Stimulated activated CD4-positive, alpha-beta T cell treated with anti-CD3 and anti-CD28 coated beads, Interleukin-2, amount 100 ng/mL, for 24 hours (primary cell): Measurements from ENCODE around the gene ZNF219.

Source experiments
- DNase-seq, 2 donors: peaks; one replicate each; pipeline ENCODE4 v3.0.0-alpha.2; 2020

The ZNF219 gene

GRCh38 chr14:21084998-21085853, 13.2 kb downstream of the ZNF219 start:
- DNase-seq = no peak

DNA sequence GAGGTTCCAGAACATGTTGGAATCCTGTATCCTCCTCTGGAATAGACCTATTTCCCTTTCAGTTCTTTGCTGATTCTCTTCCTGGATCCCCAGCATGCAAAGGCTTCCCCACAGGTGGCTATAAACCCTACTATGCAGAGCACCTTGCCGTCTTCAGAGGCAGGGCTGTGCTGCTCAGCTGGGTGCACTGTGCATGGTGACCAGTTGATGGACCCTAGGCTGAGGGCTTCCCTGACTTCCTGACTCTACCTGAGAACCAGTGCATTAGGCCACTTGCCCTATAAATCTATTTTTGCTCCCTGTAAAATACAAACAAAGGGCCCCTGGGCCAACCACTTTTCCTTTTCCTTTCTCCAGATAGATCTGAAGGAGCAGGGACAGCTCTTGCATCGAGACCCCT, 14.1 kb downstream of the ZNF219 start:
- no peak for DNase-seq

DNA sequence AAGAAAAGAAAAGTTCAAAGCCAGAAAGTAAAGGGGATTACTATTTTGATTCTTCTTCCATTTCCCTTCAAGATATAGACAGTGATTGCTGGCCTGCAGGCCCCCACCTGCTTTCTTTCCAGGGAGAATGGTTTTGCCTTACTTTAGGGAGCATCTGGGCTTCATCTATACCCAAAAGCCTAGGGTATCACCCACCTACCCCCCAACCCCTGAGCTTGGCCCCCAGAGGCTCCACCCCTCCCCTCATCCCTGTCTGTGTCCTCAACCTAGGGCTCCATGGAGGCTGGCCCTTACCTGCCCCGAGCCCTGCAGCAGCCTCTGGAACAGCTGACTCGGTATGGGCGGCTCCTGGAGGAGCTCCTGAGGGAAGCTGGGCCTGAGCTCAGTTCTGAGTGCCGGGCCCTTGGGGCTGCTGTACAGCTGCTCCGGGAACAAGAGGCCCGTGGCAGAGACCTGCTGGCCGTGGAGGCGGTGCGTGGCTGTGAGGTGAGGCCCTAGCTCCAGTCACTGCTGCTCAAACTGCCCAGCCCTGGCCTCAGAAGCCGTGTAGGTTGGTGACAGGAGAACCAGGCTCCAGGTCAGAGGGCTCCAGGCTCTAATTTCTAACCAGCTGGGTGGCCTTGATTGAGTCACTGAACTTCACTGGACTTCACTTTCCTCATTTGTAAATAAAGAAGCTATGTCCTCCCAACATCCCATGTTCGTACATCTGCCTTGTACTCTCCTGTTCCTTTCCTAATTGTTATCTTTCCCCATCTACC, 14.7 kb downstream of the ZNF219 start:
- no peak for DNase-seq

- DNase-seq = no peak
Observed at GRCh38 chr14:21081521-21082142, 16.8 kb downstream of the ZNF219 start.

DNA sequence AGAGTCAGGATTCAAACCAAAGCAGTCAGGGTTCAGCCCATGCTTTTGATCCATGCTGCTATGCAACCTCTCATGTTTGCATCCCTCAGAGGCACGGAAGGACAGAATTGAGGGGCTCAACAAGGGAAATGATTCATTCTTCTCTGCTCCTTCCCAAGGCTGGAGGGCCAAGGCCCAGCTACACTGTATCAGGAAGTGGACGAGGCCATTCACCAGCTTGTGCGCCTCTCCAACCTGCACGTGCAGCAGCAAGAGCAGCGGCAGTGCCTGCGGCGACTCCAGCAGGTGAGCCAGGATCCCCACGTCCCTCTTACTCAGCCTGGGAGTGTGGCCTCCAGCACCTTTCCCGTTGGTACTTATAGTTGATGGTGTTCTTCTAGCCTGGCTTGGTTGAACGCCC, 19.7 kb downstream of the ZNF219 start:
- DNase-seq = no peak

- no peak for DNase-seq
Observed at GRCh38 chr14:21078287-21078686, 20.2 kb downstream of the ZNF219 start.

DNA sequence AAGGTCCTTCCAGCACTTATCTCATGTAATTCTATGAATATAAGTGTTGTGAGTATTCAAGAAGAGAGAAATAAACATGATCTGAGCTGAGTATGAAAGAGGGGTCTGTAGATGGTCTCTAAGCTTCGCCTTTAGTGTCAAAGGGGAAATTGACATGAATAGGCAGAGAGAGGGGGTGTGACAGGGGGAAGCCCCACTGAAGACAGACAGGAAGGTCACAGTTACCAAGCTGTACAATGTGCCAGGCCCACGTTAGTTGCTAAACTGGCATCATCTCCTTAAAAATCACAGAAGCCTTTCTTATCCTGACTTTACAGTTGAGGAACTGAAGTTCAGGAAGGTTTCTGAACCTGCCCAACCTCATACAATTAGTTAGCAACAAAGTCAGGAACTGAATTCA, 20.8 kb downstream of the ZNF219 start:
- no peak for DNase-seq

DNA sequence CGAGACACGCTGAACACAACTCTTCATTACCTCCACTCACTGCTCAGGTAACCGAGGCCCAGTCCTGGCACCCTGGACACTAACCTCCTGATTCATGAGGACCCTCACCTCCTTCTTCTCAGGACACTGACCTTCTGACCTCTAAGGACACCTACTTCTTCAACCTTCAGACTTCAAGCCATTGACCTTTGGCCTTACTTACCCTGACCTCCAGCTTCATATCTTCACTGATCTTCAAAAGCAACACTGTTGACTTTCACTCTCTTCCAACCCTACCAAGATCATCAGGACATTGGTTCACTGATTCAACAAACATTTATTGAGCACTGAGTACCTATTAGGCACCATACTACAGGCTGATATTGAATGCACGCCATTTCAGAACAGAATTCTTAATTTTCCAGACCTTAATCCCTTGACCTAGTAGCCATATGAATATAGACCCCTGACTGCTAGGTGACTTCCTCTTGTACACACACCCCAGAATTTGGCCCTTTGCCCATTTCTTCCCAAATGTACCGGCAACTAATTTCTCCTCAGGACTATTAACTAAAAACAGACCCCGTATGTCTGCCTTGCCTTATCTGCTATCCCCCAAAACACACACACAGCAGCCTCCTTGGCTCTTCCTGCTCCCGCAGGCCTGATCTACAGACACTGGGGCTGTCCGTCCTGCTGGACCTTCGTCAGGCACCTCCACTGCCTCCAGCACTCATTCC, 22.6 kb downstream of the ZNF219 start:
- DNase-seq = no peak

DNA sequence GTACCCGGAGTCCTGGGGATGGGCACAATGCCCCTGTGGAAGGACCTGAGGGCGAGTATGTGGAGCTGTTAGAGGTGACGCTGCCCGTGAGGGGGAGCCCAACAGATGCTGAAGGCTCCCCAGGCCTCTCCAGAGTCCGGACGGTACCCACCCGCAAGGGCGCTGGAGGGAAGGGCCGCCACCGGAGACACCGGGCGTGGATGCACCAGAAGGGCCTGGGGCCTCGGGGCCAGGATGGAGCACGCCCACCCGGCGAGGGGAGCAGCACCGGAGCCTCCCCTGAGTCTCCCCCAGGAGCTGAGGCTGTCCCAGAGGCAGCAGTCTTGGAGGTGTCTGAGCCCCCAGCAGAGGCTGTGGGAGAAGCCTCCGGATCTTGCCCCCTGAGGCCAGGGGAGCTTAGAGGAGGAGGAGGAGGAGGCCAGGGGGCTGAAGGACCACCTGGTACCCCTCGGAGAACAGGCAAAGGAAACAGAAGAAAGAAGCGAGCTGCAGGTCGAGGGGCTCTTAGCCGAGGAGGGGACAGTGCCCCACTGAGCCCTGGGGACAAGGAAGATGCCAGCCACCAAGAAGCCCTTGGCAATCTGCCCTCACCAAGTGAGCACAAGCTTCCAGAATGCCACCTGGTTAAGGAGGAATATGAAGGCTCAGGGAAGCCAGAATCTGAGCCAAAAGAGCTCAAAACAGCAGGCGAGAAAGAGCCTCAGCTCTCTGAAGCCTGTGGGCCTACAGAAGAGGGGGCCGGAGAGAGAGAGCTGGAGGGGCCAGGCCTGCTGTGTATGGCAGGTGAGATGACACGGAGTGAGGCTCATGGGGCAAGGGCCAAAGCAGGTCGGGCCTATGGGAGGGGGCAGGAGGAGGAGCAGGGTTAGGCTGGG, 23.8 kb downstream of the ZNF219 start:
- DNase-seq = no peak

DNA sequence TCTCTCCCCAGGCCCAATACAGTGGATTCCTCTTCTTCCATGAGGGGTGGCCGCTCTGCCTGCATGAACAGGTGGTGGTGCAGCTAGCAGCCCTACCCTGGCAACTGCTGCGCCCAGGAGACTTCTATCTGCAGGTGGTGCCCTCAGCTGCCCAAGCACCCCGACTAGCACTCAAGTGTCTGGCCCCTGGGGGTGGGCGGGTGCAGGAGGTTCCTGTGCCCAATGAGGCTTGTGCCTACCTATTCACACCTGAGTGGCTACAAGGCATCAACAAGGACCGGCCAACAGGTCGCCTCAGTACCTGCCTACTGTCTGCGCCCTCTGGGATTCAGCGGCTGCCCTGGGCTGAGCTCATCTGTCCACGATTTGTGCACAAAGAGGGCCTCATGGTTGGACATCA, 24.5 kb downstream of the ZNF219 start:
- no peak for DNase-seq

GRCh38 chr14:21072781-21073339, 25.6 kb downstream of the ZNF219 start:
- DNase-seq = no peak

DNA sequence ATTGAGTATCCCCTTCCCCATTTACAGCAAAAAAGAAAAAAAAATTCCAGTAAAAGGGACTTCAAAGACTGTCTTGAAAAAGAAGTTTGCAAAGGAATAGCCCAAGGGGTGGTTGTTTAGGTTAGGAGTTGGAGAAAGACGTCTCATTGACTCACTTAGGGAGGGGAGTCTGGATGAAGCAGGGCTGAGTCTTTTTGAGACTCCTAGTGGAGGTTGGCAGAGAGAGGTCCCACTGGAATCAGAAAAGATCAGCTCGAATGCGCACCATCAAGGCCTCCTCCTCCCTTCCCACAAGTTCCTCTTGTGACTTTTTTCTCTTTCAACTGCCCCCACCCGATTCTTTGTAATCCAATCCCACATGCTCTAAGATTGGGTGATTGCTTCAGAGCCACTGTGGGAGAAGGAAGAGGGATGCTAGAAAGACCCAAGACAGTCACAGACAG, 26.4 kb downstream of the ZNF219 start:
- no peak for DNase-seq

- DNase-seq = peak; percentile 44 to 65
Observed at GRCh38 chr14:21071225-21072030, 27.0 kb downstream of the ZNF219 start.

- peak in 1 of 2 donors; percentile 20 for DNase-seq
Observed at GRCh38 chr14:21070610-21071224, 27.7 kb downstream of the ZNF219 start.

DNA sequence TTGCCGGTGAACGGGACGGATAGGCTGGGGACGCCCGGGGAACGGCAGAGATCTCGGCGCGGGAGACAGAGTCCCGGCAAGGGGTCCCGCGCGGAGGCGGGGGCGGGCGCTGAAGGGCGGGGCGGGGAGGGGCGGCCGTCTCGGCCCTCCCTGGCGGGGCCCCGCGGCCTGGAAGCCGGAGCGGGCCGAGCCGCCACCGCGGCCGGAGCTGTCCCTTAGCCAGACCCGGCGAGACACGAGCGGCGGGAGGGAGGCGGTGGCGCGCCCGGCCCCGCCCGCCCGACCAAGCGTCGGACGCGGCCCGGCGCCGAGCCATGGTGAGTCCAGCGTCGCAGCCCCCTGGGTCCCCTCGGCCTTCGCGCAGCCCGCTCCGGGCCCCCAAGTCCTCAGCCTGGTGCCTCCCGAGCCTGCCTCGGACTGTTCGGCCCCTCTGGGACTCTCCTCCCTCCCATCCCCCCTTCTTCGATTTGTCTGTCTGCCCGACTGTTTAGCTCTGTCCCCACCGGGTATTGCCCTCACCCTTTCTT, 28.3 kb downstream of the ZNF219 start, which contains the start of gene ARHGEF40:
ARHGEF40 (plus strand) TSS at position 222 of the 527 bp plus-strand sequence; CDS start at position 315, 93 bp downstream.
- peak in 1 of 2 donors; percentile 40 for DNase-seq

GRCh38 chr14:21069388-21070082, 28.9 kb downstream of the ZNF219 start:
- no peak for DNase-seq

DNA sequence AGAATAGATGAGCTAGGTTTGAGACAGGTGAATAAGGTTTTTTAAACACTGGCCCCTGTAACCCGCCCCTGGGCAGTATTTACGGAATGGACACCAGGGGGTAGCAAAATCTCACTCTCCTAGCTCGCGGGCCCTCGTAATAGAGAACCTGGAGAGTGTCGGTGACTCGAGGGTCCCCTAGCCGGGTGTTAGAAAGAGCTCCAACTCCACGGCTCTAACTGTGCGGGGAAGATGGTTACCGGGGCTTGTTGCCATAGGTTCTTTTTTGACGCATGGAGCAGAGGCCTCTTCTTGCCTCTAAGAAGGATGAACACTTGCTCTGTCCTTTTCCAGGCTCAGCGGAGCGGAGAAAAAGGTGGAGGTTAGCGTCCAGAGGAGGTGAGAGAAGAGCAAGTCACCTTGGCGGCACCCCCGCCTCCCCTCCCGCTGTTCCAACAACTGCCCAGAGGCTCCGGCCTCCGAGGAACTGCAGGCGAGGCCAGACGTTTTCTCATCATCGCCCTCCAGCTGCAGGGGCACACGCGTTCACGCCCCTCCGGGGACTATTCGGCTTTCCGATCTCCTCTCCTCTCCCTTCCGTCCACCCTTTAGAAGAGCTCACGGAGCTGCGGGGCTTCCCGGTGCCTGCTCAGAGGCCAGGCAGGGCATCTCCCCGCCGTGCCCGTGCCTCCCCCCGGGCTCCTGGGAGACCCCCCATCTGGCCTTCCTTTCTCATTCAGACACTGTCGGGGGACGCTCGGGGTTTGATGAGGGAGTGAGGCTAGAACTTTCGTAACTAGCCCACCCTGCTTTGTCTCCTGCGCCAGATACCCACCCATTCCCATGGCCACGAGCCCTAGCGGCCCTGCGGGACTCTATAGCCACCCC, 29.7 kb downstream of the ZNF219 start:
- peak; percentile 43 to 44 for DNase-seq

GRCh38 chr14:21066882-21067502, 31.5 kb downstream of the ZNF219 start:
- no peak for DNase-seq
